HL-60 (cell line): ENCODE results near the gene LTBP3.
A peak's percentile ranks its signal among the peaks of the same experiment; 100 is the strongest.

ENCODE experiments used
- DNase-seq, 2 experiments: peaks; one replicate each; pipeline ENCODE4 v3.0.0-alpha.2; 2010 to 2020; ENCODE audit warnings: low read depth in 1 of 2, low spot score in 1 of 2
- H3K27ac ChIP-seq: fragments of 250-450 bp; sonication (Bioruptor Pico); replicated peaks from 2 replicates; pipeline ENCODE4 v1.5.1; 2020; ENCODE audit warnings: mild to moderate bottlenecking, moderate library complexity
- H3K27me3 ChIP-seq: fragments of 250-450 bp; sonication (Bioruptor Pico); 2 replicates; pipeline ENCODE4 v1.5.1; 2021; ENCODE audit warnings: mild to moderate bottlenecking, moderate library complexity; ENCODE audit not compliant: insufficient read depth, poor library complexity, severe bottlenecking
- H3K4me3 ChIP-seq: replicated peaks from 2 replicates; pipeline ENCODE4 v1.5.1; 2011; ENCODE audit warnings: mild to moderate bottlenecking, control low read depth, low read length; ENCODE audit not compliant: insufficient read depth
- CTCF ChIP-seq: IDR thresholded peaks from one replicate; pipeline ENCODE4 v1.5.1; 2011; ENCODE audit warnings: low read length, control low read depth, inconsistent platforms; ENCODE audit not compliant: insufficient read depth
- GABPA ChIP-seq: IDR thresholded peaks from 2 replicates; pipeline ENCODE4 v1.6.1; 2012; ENCODE audit warnings: low read depth
- POLR2AphosphoS5 ChIP-seq: IDR thresholded peaks from 2 replicates; pipeline ENCODE4 v1.6.1; 2012; ENCODE audit warnings: low read depth
- REST ChIP-seq: IDR thresholded peaks from 2 replicates; pipeline ENCODE4 v1.6.1; 2012; ENCODE audit warnings: low read depth; ENCODE audit not compliant: insufficient replicate concordance
- SPI1 ChIP-seq: IDR thresholded peaks from 2 replicates; pipeline ENCODE4 v1.6.1; 2012; ENCODE audit warnings: low read depth, mild to moderate bottlenecking, borderline replicate concordance

LTBP3 gene

DNA sequence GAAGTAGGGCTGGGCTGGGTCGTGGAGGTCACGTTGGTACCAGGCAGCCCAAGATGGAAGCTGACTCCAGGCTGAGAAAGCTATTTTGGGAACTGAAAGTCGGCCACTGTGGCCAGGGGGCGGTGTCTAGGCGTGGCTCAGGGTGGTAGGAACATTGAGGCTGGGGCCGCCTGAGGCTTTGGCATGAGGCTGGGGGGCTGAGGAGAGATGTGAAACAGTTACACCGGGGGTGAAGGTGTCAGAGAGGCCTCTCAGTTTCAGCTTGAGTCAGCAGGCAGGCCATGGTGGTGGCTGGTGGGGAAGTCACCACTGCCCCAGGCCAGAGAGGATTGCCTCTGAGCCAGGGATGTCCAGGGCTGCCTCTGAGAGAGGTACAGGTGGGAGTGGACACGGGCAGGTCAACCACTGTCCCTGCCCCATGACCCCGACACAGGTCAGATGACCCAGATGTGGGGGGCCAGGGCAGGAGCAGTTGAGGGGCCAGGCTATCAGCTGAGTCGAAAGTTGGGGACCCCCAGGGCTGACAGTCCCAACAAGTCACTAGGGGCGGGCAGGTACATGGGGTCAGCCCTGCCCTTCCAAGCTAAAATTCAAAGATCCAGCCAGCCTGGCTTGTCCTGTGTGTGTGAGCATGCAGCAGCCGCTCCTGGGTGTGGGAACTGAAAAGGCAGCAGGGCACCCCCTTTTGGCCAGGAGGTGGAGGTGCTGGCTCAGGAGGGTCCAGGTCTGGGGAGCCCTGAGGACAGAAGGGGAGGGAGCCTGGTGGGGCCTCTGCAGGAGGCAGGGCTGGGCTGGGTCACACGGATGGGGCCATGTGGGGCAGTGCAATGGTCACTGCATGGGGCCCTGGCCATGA is 30.3 kb upstream of the LTBP3 start:
- peak in 1 of 2 experiments; percentile 84 for DNase-seq
- no peak for TF ChIP-seq REST
- TF ChIP-seq CTCF: peak; percentile 70
- 0 out of 2 replicates have a peak, but pooled peaks have one; percentile 1 for TF ChIP-seq SPI1
- no peak for TF ChIP-seq GABPA
- no peak for TF ChIP-seq POLR2AphosphoS5
- no peak overlapping the region for H3K4me3 ChIP-seq
- H3K27me3 ChIP-seq: no peaks in the 10 kb centered on the region
- H3K27ac ChIP-seq: peak overlapping the region; percentile 46

DNA sequence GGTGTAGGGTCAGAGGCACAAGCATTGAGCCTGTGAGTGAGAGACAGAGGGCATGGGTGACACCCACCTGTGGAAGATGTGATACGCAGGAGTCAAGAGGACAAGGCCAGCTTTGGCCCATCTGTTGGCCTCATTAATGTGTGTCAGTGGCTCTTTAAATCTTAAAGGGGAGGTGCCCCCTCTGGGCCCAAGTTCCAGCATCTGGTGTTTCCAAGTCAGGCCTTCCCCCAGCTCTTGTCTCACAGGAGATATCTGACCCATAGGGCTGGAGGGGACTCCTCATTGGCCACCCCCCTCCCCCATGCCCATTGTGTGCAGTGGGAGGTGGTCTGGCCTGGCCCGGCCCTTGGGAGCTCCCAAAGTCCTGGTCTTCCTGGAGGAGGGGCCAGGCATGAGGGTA is 28.5 kb upstream of the LTBP3 start:
- H3K27ac ChIP-seq: no peak overlapping the region
- no peaks in the 10 kb centered on the region for H3K27me3 ChIP-seq
- no peak for TF ChIP-seq CTCF
- TF ChIP-seq SPI1: no peak
- TF ChIP-seq POLR2AphosphoS5: no peak
- no peak for TF ChIP-seq REST
- no peak for TF ChIP-seq GABPA
- no peak for DNase-seq
- H3K4me3 ChIP-seq: no peak overlapping the region

DNA sequence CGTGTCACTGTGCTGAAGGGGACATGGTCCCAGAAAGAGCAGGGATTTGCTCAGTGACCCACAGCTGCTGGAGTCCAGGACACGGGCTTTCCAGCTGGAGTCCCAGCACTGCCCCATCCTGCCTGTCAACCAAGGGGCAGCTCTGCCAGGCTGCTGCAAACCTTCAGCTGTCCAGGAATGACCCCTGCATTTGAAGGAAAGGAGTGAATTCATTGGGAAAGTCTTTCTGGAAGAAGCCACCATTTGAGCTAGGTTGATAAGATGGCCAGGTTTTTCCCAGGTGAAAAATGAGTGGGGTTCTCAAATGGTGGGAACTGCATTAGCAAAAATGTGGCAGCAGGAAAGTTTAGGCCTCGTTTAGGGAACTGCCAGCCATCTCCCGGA is 28.1 kb upstream of the LTBP3 start:
- no peak overlapping the region for H3K4me3 ChIP-seq
- H3K27me3 ChIP-seq: no peaks in the 10 kb centered on the region
- TF ChIP-seq GABPA (no peak), POLR2AphosphoS5 (no peak)
- no peak overlapping the region for H3K27ac ChIP-seq
- DNase-seq: no peak

GRCh38 chr11:65585396-65586246 is 27.5 kb upstream of the LTBP3 start:
- no peak for DNase-seq
- H3K27ac ChIP-seq: no peak overlapping the region
- H3K4me3 ChIP-seq: no peak overlapping the region
- no peak for TF ChIP-seq REST
- TF ChIP-seq GABPA: no peak
- TF ChIP-seq POLR2AphosphoS5: no peak
- no peak for TF ChIP-seq SPI1
- TF ChIP-seq CTCF: no peak
- no peaks in the 10 kb centered on the region for H3K27me3 ChIP-seq
